Pulmonary artery endothelial cell (primary cell): ENCODE measurements around the gene SIRT2. TPM values are rescaled to one million over a fixed set of nuclear protein-coding genes. Genes with fewer than 3 reads are reported as not detected.

Experiments used
- DNase-seq: peaks from one replicate; pipeline ENCODE4 v3.0.0-alpha.2; 2011; ENCODE audit warnings: low read depth, low spot score
- total RNA-seq: library from RNA; depleted of rRNA; stranded (reverse); fragments of >200 nt; gene quantifications from 2 replicates; pipeline ENCODE4 v1.2.3, GENCODE V29; 2014

The SIRT2 gene
- total RNA-seq, 1 donor from 2014 or later, result 47.3 TPM

GRCh38 chr19:38845374-38846024 is 53.9 kb downstream of the SIRT2 start:
- no peak for DNase-seq

DNA sequence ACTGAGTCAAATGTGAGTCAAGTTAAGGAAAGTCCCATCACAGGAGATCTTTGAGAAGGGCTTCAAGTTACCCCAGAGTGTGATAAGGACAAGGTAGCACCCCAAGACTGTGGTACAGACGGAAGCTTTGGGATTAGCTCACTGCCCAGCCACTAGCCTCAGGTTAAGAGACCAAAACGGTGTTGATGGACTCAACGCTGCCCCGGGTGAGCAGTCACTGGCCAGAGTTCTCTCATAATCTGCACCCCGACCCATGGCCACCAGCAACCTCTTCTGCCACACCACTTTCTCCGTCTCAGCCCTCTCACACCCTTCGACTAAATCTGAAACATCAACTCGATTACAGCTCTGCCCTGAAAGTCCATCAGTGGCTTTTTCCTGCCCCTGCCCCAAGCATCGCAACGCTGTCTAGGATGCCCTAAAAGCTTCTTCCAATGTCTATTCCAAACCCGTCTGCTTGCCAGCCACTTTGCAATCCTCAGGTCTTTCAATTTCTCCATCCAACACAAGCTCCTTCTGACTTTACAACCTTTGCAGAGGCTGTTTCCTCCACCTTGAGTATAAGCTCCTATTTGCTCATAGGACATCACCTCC is 55.2 kb downstream of the SIRT2 start:
- no peak for DNase-seq

DNA sequence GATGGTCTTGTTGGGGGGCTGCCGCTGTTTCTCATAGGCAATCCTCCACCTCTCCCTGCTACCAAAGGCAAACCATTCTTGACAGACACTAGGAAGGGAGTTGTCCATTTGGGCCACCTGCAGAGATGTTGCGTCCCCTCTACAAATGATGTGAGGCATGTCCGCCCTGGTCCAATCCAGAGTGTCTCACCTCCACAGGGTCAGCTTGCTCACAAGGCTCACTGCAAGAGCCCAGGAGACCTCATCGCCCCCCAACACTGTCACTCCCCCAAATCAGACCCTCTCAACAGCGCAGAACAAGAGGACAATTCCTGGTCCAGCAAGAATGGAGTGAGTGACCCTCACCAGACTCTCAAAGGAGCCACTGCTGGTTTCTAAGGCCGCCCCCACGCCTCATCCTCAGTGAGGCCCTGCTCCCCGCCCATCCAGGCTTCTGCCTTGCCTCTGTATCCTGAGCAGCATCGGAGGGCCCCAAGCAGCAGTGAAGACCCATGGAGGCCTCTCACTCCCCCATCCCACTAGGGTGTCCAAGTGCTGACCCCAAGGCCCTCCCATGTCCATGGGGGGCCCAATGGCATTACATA is 56.2 kb downstream of the SIRT2 start:
- no peak for DNase-seq

- DNase-seq, result no peak
These were observed 56.8 kb downstream of the SIRT2 start for GRCh38 chr19:38842439-38843174.

GRCh38 chr19:38841787-38842438 is 57.5 kb downstream of the SIRT2 start:
- DNase-seq, result no peak

- DNase-seq, result no peak
These were observed 58.1 kb downstream of the SIRT2 start for GRCh38 chr19:38841180-38841766.

- no peak for DNase-seq
These were observed 58.8 kb downstream of the SIRT2 start for GRCh38 chr19:38840583-38840968.

DNA sequence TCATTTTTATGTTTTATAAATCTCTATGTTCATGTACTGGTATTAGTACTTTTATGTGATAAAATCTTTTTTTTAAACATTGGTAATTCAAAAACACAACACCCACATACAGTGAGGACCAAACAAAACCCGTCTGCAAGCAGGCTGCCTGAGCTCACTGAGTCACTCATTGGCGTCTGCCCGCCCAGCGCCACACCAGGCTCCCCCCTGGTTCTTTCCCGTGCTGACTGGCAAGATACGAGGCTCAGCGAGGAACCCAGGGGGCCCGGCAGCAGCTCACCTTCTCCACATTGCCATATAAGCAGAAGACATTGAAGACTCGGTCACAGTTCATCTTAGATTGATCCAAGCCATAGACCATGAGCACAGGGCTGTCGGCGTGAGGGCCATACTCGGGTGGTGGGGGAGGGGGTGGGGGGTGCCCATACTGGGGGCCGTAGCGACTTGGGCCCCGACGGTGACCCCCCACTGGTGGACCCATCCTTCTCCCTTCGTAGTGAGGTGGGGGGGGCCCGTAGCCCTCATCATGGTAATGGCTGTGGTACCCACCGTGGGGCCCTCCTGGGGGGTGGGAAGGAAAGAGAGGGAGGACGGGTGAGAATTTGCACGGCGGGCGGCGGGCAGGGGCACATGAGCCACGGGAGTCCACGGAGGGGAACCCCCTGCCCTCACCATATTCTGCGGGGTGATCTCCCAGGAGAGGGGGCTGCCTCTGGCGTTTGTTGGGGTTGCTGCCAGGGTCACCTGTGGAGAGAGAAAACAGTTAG is 59.4 kb downstream of the SIRT2 start:
- no peak for DNase-seq

DNA sequence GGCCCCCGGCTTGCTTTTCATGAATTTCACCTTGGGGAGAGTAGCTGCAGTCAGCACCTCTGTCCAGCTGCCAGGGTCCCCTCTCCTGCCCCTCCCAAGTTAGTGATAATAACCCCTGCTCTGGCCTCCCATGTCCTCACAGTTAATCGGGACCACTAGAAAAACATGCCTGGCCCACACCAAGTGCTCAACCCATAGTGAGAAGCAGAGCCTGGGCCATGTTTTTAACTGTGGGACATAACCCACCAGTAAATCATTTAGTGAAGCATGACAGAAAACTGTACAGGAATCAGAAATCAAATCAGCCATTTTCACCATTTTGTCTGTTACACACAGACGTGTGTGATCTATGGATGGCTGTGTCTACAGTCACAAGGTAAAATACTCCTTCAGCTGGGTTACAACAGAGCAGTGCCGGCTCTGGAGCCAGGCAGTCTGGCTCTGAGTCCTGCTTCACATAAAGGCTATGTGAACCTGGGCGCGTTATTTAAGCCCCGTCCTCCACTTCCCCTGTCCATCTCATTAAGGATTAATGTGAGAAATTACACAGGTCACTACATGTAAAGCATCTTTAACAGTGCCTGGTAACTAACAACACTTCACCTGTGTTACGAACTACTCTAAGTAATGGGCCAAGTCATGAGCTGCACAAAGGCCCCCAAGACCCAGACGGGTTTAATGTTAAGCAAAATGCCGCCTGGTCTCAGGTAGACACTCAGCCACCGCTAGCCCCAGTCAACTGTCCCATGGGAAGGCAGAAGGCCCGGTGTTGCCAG is 60.2 kb downstream of the SIRT2 start:
- DNase-seq, result no peak

DNA sequence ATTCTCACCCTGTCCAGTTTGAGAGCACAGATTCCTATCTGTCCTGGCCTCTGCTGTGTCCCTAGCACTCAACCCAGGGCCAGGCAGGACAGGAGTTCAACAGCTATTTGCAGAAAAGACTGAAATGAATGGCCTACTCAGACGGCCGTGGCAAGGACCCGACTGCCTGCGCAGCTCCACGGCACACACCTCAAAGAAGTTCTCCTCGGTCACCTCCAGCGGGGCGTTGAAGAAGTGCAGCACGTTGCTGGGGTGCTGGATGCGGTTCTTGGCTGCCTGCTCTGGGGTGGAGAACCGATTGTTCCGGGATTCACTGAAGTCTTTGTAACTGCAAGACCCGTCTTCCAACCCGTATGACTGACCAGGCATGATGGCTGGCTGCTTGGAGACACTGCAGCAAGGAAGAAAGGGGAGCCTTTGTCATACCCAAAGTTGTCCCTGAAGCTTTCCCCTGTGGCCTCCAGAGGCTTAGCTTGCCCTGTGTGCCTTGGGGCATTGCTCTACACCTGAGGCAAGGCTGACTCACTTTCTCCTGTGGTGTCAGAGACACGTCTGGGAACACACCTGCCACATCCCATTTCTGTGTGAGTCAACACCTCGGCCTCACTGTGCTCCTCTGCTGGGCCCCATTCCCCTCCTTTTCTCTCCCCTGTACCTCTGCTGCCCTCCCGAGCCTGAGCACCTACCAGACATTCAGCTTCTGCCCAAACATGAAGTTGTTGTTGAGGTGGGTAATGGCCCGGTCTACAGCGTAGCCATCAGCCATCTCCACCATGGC is 61.0 kb downstream of the SIRT2 start:
- no peak for DNase-seq

GRCh38 chr19:38837656-38838121 is 61.7 kb downstream of the SIRT2 start:
- DNase-seq, result no peak

DNA sequence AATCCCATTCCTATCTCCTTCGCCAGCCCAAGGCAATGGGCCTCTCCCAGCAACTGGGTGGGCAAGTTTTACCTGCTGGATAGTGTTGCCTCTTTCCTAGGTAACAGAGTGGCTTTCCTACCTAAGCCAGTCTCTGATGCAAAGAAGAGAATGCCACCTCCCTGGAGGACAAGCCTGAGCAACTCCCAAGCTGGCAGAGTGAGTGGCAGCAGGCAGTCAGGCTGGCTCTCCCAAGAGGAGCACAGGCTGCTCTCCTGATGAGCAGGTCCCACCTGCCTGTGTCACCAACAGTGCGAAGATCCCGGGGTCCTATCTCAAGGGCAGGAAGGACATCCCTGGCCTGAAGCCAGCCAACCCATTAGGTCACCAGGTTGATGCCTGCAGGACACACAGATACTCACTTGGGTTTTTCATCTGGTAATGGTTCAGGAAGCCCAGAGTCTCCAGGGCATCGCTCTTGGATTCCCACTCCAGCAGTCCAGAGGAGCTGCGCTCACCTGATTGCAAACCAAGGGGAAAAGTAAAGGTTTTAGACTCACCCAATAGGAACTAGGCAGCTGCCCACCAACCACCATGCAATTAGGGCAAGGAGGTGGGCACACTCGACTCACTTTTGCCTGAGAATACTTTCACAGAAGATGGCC is 62.3 kb downstream of the SIRT2 start:
- DNase-seq, result no peak

DNA sequence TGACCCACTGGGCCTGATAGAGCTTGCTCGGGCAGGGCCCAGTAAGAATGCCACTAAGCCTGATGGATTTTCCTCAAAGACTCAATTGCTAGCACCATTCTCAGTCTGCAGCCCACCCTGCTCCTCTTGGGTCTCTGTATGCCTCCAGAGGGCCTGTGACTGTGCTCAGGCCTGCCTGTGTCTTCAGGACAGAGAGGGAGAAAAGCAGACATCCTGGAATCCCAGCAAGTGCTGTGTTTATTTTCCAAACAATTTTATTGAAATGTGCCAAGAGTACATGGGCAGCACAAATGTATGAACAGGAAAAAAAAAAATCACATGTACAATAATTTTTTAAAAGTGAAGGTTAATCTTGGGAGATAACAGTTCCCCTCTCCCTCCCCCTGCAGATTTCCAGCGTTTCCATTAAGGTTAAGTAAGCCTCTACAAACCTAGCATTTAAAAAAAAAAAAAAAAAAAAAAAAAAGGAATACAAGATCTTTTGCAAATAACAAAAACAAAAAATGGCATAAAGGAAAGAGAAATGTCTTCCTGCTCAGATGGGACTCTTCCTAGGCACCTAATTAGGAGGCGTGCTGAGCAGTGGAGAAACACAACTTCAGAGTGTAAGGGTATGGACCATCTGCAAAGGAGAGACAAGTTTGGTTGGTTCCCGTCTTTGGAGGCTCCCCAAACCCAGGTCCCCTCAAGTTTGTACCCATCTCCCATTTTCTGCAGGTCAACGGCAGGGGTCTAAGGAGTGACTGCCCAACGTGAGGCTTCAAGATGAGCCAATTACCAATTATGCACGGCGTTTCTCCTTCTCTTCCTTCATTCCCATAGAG is 63.0 kb downstream of the SIRT2 start:
- no peak for DNase-seq

GRCh38 chr19:38834590-38834989 is 64.8 kb downstream of the SIRT2 start:
- DNase-seq, result no peak

DNA sequence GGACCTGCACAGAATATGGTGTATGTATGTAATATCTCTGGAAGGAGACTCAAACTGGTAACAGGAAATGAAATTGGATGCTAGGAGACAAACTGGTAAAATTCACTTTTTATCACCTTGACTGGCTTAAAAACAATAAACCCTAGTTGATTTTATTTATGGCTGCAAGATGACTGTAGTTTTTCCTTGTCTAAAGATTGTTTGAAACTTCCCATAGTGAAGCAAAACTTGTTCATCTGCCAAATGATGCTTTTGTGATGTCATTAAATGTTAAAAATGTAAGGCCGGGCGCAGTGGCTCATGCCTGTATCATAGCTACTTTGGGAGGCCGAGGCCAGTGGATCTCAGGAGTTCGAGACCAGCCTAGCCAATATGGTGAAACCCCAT is 65.3 kb downstream of the SIRT2 start:
- DNase-seq, result no peak

GRCh38 chr19:38833092-38833425 is 66.4 kb downstream of the SIRT2 start:
- DNase-seq, result no peak

DNA sequence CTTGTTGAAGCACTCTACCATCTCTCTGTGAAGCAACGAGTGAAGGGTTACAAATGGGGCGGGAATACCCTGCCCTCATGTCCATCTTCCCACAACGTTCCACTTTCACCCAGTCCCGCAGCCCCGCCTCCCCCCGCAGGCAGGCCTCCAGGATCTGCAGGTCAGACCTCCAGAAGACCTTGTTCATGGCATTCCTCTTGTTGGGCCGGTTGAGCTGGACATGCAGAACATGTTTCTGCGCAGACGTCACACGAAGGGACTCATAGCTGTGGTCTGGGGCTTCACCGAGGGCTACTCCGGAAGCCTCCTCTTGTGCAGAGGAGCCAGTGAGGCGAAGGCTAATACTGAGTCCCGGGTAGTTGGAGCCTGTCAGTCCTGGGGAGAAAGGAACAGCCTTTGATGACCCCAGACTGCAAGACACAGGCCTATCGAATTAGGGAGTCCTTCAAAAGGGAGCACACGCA is 68.2 kb downstream of the SIRT2 start:
- no peak for DNase-seq
